Endothelial cell of umbilical vein (primary cell): ENCODE results near the gene CDH23. TPM values are rescaled to one million over a fixed set of nuclear protein-coding genes. Genes with fewer than 3 reads are reported as not detected.

Source experiments
- BruUV-seq: library from RNA; stranded (reverse); fragments of 400-500 nt; replicated peaks from 2 replicates; lab custom pipeline; 2021; lab: Mats Ljungman, UMichigan
- CTCF ChIA-PET: fragments of 300-600, 350-600 bp; sonication (Branson Sonifier 250); formaldehyde crosslinking; loops from one replicate; lab custom pipeline; 2021; ENCODE audit warnings: antibody characterized with exemption, inconsistent platforms; lab: Charles Lee
- POLR2A ChIA-PET: fragments of 300-600, 350-600 bp; sonication (Branson Sonifier 250); formaldehyde crosslinking; loops from one replicate; lab custom pipeline; 2021; ENCODE audit warnings: antibody characterized with exemption, inconsistent platforms; lab: Charles Lee
- DNase-seq: peaks from one replicate; pipeline ENCODE4 v3.0.0-alpha.2; 2011; ENCODE audit warnings: low read depth, low spot score
- FAIRE-seq: peaks from 2 replicates; lab custom pipeline; 2011; peaks lifted over from hg19 to GRCh38; lab: Jason Lieb, UNC
- H2AFZ ChIP-seq: 2 replicates; pipeline ENCODE4 v1.6.0; 2012; ENCODE audit warnings: low read depth, low read length, control low read depth, inconsistent platforms
- H3K27ac ChIP-seq: 2 replicates; pipeline ENCODE4 v1.5.1; 2011; ENCODE audit warnings: low read depth, mild to moderate bottlenecking, control low read depth, low read length, moderate library complexity; ENCODE audit not compliant: insufficient read depth
- H3K27me3 ChIP-seq, 2 experiments: 2 replicates each; pipeline versions ENCODE4 v1.6.0 to v1.6.1; 2011; ENCODE audit warnings: low read length in 2 of 2, mixed read lengths in 1 of 2; ENCODE audit not compliant: control insufficient read depth in 2 of 2, insufficient read depth in 2 of 2
- H3K36me3 ChIP-seq, 2 experiments: 2 replicates in 1 of 2; 3 replicates in 1 of 2; pipeline ENCODE4 v1.5.1; 2011; ENCODE audit warnings: low read length in 2 of 2, mild to moderate bottlenecking in 1 of 2, moderate library complexity in 1 of 2; ENCODE audit not compliant: control insufficient read depth in 2 of 2, insufficient read depth in 2 of 2; ENCODE audit errors: extremely low read depth in 1 of 2
- H3K4me1 ChIP-seq: 3 replicates; pipeline ENCODE4 v1.5.1; 2011; ENCODE audit warnings: mild to moderate bottlenecking, low read length; ENCODE audit not compliant: control insufficient read depth, insufficient read depth; ENCODE audit errors: extremely low read depth
- H3K4me2 ChIP-seq: 2 replicates; pipeline ENCODE4 v1.6.1; 2011; ENCODE audit warnings: low read length, control low read depth, mixed read lengths; ENCODE audit not compliant: insufficient read depth
- H3K4me3 ChIP-seq, 3 experiments: fragments of 200-600 bp in 1 of 3; sonication (generic), shearing (Covaris generic) in 1 of 3; replicated peaks in 1 of 3; 2 replicates each; pipeline ENCODE4 v1.5.1; 2011 to 2016; ENCODE audit warnings: control low read depth in 3 of 3, low read length in 3 of 3, mild to moderate bottlenecking in 2 of 3, inconsistent platforms in 1 of 3, low read depth in 1 of 3, moderate library complexity in 1 of 3; ENCODE audit not compliant: insufficient read depth in 1 of 3
- H3K79me2 ChIP-seq: 2 replicates; pipeline ENCODE4 v1.6.0; 2012; ENCODE audit warnings: low read length, inconsistent platforms; ENCODE audit not compliant: control insufficient read depth, insufficient read depth
- H3K9ac ChIP-seq: replicated peaks from 2 replicates; pipeline ENCODE3; 2011; ENCODE audit warnings: low read length, control low read depth; ENCODE audit not compliant: insufficient read depth; ENCODE audit errors: extremely low read depth
- H3K9me1 ChIP-seq: replicated peaks from 3 replicates; pipeline ENCODE4 v1.6.0; 2011; ENCODE audit warnings: mild to moderate bottlenecking, low read length; ENCODE audit not compliant: control insufficient read depth, insufficient read depth; ENCODE audit errors: extremely low read depth
- H3K9me3 ChIP-seq: replicated peaks from 2 replicates; pipeline ENCODE4 v1.5.1; 2012; ENCODE audit warnings: low read length, inconsistent platforms; ENCODE audit not compliant: control insufficient read depth, insufficient read depth
- H4K20me1 ChIP-seq: replicated peaks from 2 replicates; pipeline ENCODE3; 2011; ENCODE audit warnings: mild to moderate bottlenecking, low read length; ENCODE audit not compliant: control insufficient read depth, insufficient read depth; ENCODE audit errors: extremely low read depth
- EZH2 ChIP-seq: IDR thresholded peaks from 2 replicates; pipeline ENCODE4 v1.6.1; 2012; ENCODE audit warnings: borderline replicate concordance, low read depth, mild to moderate bottlenecking, moderate library complexity, low read length, inconsistent platforms; ENCODE audit not compliant: severe bottlenecking
- FOS ChIP-seq: IDR thresholded peaks from 2 replicates; pipeline ENCODE4 v1.6.1; 2011; ENCODE audit warnings: mild to moderate bottlenecking, low read length, moderate library complexity, borderline replicate concordance; ENCODE audit not compliant: insufficient read depth
- GATA2 ChIP-seq: IDR thresholded peaks from 2 replicates; pipeline ENCODE4 v1.7.0; 2011; ENCODE audit warnings: low read depth, mild to moderate bottlenecking, moderate library complexity, mixed read lengths, low read length; ENCODE audit not compliant: insufficient read length, insufficient read depth
- JUN ChIP-seq: IDR thresholded peaks from 2 replicates; pipeline ENCODE4 v1.6.1; 2011; ENCODE audit warnings: borderline replicate concordance, low read depth; ENCODE audit not compliant: insufficient read length, insufficient read depth
- MYC ChIP-seq: IDR thresholded peaks from one replicate; pipeline ENCODE4 v1.6.1; 2011; ENCODE audit warnings: mild to moderate bottlenecking, low read depth, low read length
- POLR2A ChIP-seq: IDR thresholded peaks from 2 replicates; pipeline ENCODE4 v1.6.1; 2012; ENCODE audit warnings: low read depth, mild to moderate bottlenecking, control low read depth, low read length
- POLR2AphosphoS5 ChIP-seq: IDR thresholded peaks from 2 replicates; pipeline ENCODE4 v1.6.1; 2012; ENCODE audit warnings: low read depth, mild to moderate bottlenecking, control low read depth, low read length, moderate library complexity; ENCODE audit not compliant: insufficient read depth
- dilution Hi-C: fragments of 300-500 bp; cut with MboI; formaldehyde crosslinking; loops from one replicate; pipeline ENCODE4 v1.15.0; 2019; ENCODE audit warnings: low sequenced_read_pairs; ENCODE audit not compliant: extremely low pct_ligation_motif_present
- intact Hi-C: fragments of 100-400 bp; cut with micrococcal nuclease; formaldehyde crosslinking; loops from one replicate; pipeline ENCODE4 v1.10.0; 2022
- polyA plus RNA-seq, 4 experiments: library from polyadenylated mRNA; depleted of rRNA in 3 of 4; stranded (reverse) in 3 of 4; unstranded in 1 of 4; fragments of >200 nt; gene quantifications; 2 replicates each; pipeline versions ENCODE4 v1.2.1 to v1.2.3, GENCODE V29; 2011 to 2012; ENCODE audit warnings: missing spikeins in 1 of 4
- total RNA-seq: library from RNA; stranded (reverse); gene quantifications from 2 replicates; pipeline ENCODE4 v1.2.3, GENCODE V29; 2021
- TF ChIP-seq, protein P1 (sequence below), 2 donors: IDR thresholded peaks; 1 replicate in 1 of 2; 2 replicates in 1 of 2; pipeline ENCODE4 v1.5.1; 2011; ENCODE audit warnings: low read length in 2 of 2, mild to moderate bottlenecking in 2 of 2, moderate library complexity in 2 of 2, control low read depth in 1 of 2, inconsistent platforms in 1 of 2, low read depth in 1 of 2; ENCODE audit not compliant: insufficient read depth in 1 of 2; ENCODE audit errors: extremely low read depth in 1 of 2
- TF ChIP-seq, protein P2 (sequence below): IDR thresholded peaks from 2 replicates; pipeline ENCODE4 v1.6.1; 2011; ENCODE audit not compliant: insufficient read depth, insufficient read length

Gene CDH23
- total and polyA plus RNA-seq, 2 donors (not counting 3 experiments of a cell fraction or from before 2014, with no cell fraction given) = not detected

DNA sequence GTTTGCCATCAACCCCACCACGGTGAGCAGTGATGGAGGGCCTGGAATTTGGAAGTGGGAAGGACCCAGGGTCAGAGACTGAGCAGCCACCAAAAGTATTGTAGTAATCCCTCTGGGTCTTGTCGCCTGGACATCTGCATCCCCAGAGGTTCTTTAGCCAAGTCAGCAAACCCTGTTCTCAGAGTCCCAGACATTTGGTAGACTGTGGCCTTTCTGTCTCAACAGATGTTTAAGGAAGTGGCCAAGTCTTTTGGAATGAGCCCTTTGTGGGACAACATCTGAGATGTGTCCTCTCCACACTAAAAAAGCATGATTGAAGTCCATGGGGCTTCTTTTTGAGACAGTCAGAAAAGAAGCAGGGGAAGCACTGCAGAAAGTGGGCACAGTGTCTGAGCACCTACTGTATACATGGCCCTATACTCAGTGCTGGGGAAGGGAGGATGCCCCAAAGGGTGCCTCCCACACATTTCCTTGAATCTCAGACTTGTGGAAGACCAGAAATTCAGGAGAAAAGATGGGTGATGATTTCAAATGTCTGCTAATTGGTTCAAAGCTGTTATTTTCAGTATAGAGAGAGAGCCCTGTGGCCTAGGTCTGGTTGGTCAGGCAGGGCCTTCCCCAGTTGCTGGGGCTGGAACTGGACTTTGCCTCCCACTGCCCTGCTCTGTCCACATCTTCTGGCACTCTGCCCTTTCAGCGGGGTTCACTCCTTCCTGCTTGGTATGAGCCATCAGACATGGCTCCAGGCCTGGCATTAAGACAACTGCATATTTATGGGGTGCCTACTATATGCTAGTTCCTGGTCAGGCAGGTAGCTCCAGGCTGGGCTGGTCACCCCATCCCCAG, 403.1 kb downstream of the CDH23 start:
- POLR2A ChIA-PET = no interaction called here

More for the DNA sequence above, 403.1 kb downstream of the CDH23 start:
- DNase-seq (no peak), FAIRE-seq (no peak)
- Histone ChIP-seq H2AFZ (no peak overlapping the region), H3K9me3 (no peaks in the 10 kb centered on the region), H3K36me3 (no peaks in the 10 kb centered on the region), H3K27ac (no peak overlapping the region), H3K9me1 (no peaks in the 10 kb centered on the region), H3K4me3 (no peak overlapping the region), H3K9ac (no peak overlapping the region), H3K27me3 (no peaks in the 10 kb centered on the region), H3K4me1 (peaks cover 6% of the 10 kb centered on the region), H3K4me2 (no peak overlapping the region), H3K79me2 (no peaks in the 10 kb centered on the region), H4K20me1 (no peaks in the 10 kb centered on the region)
- BruUV-seq = no TSS peak
- CTCF ChIA-PET = interaction anchor here (1.0 kb wide), 1 partner anchor 27 kb away, joined by 3 read pairs; the partner anchor contains the start of gene VSIR
- dilution Hi-C loops (no loop called here), intact Hi-C loops (no loop called here)
- TF ChIP-seq POLR2A (no peak), FOS (no peak), POLR2AphosphoS5 (no peak), GATA2 (no peak), EZH2 (no peak), MYC (no peak), JUN (no peak)
- TF ChIP-seq, protein P1, sequence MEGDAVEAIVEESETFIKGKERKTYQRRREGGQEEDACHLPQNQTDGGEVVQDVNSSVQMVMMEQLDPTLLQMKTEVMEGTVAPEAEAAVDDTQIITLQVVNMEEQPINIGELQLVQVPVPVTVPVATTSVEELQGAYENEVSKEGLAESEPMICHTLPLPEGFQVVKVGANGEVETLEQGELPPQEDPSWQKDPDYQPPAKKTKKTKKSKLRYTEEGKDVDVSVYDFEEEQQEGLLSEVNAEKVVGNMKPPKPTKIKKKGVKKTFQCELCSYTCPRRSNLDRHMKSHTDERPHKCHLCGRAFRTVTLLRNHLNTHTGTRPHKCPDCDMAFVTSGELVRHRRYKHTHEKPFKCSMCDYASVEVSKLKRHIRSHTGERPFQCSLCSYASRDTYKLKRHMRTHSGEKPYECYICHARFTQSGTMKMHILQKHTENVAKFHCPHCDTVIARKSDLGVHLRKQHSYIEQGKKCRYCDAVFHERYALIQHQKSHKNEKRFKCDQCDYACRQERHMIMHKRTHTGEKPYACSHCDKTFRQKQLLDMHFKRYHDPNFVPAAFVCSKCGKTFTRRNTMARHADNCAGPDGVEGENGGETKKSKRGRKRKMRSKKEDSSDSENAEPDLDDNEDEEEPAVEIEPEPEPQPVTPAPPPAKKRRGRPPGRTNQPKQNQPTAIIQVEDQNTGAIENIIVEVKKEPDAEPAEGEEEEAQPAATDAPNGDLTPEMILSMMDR (IDR thresholded peaks at IDR 0.05; ENCODE audit: extremely low read depth in 1 of 2, insufficient read depth in 1 of 2, low read depth in 1 of 2, low read length in 2 of 2) = no peak
- TF ChIP-seq, protein P2, sequence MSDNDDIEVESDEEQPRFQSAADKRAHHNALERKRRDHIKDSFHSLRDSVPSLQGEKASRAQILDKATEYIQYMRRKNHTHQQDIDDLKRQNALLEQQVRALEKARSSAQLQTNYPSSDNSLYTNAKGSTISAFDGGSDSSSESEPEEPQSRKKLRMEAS = no peak
